Activated CD8-positive, alpha-beta memory T cell treated with anti-CD3 and anti-CD28 coated beads, Interleukin-2, amount 50 U/mL, for 48 hours (primary cell): ENCODE measurements around the gene NTRK1.
A peak's percentile ranks its signal among the peaks of the same experiment; 100 is the strongest.

ENCODE experiments used
- DNase-seq: peaks from one replicate; pipeline ENCODE4 v3.0.0-alpha.2; 2020

NTRK1 gene

DNA sequence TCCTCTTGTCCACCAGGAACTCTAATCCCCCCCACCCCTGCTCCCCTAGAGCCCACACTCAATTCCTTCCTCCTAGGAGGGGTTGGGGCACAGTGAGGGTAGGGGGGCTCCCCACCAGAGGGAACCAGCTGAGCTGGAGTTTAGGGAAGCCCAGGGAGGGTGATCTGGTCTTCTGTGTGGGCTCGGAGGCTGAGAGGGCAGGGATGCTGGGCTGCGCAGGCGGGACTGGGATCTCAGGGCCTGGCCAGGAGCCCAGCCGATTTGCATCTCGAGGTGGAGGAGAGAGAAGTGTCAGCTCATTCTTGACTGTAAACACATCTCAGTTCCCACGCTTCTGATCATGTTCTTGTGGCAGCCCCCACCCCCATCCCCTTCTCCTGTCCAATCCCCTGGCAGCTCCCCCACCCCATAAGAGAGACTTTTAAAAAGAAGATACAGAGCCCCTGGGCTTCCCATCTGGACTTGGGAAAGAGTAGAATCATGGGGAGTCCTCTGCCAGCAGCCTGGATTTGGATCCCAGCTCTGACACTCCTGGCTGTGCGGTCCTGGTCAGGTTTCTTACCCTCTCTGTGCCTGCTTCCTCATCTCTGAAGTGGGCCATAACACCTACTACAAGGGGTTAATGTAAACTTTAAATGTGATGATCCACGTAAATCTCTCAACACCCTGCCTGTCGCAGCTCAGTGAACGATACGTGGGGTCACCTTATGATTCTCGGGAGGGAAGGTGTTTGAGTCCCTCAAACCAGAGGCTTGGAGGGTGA is 39.5 kb downstream of the NTRK1 start:
- DNase-seq = no peak

- DNase-seq = no peak
These were observed 40.4 kb downstream of the NTRK1 start for GRCh38 chr1:156900896-156901589.

DNA sequence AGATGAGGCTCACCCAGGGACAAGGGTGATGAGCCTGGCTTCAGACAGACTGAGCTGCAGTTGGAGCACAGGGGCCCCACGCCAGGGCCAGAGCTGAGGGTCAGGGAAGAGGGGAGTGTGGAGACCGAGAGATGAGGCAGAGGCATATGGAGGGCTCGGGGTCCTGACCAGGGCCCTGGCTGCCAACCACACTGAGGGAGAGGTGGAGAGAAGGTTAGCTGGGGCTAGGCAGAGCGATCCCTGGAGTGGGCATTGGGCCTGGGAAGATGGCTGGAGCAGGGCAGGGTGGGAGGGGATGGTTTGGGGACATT is 40.9 kb downstream of the NTRK1 start:
- no peak for DNase-seq

- DNase-seq = no peak
These were observed 41.6 kb downstream of the NTRK1 start for GRCh38 chr1:156901966-156902915.

- DNase-seq = no peak
These were observed 42.8 kb downstream of the NTRK1 start for GRCh38 chr1:156903328-156904091.

DNA sequence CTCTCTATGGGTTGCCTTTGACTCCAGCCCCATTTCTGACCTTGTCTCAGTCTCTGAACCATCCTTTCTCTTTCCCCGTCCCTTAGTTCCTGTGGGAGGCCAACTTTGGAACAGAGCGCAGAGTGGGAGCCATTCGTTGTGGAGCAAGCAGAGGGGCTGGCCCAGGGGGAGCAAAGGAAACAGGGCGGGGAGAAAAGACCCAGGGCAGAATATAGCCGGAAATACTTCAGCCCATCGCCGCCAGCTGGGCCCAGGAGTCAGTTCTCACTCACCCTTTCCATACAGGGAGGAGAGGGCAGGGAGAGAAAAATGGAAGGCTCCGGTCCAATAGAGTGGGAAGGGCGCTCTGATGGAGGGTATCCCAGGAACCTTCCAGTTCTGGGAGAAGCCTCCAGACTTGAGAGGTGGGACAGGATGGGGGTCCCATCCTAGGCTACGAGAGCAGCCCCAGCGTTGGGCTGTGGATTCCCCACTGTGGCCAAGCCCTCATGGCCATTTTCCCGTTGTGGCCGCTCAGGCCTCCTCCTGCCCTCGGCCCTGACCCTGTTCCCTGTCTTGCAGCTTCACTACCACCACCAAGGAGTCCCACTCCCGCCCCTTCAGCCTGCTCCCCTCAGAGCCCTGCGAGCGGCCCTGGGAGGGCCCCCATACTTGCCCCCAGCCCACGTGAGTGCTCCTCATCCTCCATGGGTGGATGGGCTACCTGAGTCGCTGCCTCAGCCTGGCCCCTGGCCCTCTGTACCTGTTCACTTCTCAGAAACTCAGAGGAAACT is 43.7 kb downstream of the NTRK1 start:
- no peak for DNase-seq

GRCh38 chr1:156905176-156905575 is 44.5 kb downstream of the NTRK1 start:
- no peak for DNase-seq

DNA sequence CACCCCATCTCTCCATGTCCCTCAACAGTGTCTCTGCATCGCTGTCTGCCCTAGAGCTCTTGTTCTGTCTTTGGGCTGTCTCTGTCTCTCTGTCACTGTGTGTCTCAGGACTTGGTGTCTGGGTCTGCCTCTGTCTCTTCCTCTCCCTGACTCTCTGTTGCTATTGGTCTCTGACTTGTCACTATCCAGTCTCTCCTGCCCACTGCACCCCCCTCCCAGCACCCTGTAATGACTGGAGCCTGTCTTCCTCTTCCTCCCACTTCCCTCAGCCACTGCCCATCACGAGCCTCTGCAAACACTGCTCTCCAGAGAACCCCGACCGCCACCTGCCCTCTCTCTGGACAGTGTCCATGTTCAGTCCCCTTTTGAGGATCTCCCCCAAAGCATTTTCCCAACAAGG is 45.0 kb downstream of the NTRK1 start:
- no peak for DNase-seq

DNA sequence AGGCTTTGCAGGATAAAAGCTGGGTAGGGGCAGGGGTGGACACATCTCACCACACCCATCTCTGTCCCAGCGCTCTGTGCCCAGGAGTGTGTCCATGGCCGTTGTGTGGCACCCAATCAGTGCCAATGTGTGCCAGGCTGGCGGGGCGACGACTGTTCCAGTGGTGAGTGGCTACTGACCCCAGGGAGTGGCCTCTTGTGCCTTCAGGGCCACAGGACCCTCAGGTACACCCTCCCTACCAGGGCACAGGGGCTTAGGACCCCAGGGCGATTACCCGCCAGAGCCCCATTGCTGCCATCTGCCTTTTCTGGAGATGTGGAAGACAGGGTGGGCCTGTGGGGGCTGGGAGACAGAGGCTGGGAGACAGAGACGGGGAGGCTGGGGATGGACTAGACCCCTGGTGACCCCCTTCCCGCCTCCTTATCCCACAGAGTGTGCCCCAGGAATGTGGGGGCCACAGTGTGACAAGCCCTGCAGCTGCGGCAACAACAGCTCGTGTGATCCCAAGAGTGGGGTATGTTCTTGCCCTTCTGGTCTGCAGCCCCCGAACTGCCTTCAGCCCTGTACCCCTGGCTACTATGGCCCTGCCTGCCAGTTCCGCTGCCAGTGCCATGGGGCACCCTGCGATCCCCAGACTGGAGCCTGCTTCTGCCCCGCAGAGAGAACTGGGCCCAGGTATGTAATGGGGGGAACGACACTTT is 45.7 kb downstream of the NTRK1 start:
- no peak for DNase-seq

DNA sequence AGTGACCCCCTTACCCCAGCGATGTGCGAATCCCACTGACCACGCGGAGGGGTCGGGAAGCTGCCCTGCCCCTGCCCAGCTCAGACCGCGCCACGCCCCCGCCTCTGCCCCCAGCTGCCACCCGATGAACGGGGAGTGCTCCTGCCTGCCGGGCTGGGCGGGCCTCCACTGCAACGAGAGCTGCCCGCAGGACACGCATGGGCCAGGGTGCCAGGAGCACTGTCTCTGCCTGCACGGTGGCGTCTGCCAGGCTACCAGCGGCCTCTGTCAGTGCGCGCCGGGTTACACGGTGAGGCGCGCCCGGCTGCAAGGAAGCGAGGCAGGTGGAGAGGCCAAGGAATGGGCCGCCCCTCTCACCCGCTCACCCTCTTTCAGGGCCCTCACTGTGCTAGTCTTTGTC is 47.9 kb downstream of the NTRK1 start:
- no peak for DNase-seq

- no peak for DNase-seq
These were observed 48.3 kb downstream of the NTRK1 start for GRCh38 chr1:156908955-156909354.

GRCh38 chr1:156909671-156910070 is 49.0 kb downstream of the NTRK1 start:
- no peak for DNase-seq

GRCh38 chr1:156910309-156910782 is 49.7 kb downstream of the NTRK1 start:
- peak; percentile 88 for DNase-seq

DNA sequence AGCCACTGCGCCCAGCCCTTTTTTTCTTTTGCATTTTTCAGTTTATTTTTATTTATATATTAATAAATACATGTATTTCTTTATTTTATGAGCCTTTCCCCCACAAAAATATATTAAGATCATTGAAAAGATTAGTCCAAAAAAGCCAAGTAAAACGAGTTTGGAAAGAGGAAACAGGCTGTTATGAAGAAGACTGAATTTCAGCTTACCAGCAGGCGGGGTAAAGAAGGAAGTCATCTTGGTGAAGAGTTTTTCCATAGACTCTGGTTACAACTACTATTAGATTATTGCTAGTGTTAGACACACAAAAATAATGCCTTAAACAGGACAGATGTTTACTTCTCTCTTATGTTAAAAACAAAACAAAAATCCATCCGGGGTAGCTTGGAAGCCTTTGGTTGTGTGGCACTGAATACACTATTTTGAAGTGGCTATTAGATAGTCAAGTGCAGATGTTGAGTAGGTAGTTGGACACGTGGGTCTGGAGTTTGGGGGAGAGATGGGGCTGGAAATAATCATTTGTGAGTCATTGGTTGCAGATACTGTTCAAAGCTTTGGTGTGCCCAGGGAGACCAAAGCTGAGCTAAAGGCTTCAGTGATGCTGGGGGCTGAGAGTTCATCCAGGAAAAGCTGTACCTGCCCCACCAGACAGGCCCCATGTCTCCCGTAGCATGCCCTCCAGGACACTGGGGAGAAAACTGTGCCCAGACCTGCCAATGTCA is 51.1 kb downstream of the NTRK1 start:
- no peak for DNase-seq

GRCh38 chr1:156912310-156912709 is 51.6 kb downstream of the NTRK1 start:
- DNase-seq = no peak

DNA sequence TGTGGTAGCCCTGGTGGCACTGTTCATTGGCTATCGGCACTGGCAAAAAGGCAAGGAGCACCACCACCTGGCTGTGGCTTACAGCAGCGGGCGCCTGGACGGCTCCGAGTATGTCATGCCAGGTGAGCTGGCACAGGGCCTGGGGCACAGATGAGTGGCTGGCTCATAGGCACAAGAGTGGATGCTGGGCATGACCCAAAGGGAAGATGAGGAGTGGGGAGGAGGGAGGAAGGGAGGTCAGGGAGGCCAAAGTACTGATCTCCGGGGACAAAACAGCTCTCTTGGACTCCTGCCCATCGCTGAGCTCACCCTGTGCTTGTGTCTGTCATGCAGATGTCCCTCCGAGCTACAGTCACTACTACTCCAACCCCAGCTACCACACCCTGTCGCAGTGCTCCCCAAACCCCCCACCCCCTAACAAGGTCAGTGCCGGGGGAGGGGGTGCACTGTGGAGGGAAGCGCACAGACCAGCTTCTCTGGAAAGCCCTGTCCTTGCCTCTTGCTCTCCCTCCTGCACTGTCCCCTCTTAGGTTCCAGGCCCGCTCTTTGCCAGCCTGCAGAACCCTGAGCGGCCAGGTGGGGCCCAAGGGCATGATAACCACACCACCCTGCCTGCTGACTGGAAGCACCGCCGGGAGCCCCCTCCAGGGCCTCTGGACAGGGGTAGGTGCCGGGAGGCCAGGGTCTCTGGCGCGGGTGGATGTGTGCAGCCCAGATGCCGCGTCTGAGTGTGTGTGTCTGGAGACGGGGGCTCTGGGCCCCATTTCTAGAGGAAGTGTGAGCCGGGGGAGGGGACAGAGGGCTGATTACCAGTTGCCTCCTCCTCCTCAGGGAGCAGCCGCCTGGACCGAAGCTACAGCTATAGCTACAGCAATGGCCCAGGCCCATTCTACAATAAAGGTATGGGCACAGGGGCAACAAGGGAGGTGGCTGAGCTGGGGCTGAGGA is 52.5 kb downstream of the NTRK1 start:
- DNase-seq = no peak

DNA sequence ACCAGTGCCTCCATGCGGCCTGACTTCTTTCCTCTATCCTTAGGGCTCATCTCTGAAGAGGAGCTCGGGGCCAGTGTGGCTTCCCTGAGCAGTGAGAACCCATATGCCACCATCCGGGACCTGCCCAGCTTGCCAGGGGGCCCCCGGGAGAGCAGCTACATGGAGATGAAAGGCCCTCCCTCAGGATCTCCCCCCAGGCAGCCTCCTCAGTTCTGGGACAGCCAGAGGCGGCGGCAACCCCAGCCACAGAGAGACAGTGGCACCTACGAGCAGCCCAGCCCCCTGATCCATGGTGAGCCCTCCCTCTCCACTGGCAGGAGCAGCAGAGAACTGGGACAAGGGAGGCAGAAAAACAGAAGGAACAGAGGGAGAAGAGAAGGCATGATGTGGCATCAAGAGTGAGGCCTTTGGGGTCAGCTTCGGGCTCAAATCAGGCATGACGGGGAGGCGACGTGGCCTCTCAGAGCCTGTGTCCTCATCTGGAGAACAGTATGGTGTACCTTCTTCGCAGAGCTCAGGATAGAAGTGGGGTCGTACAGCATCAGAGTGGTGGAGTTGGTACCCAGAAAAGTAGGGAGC is 53.2 kb downstream of the NTRK1 start:
- no peak for DNase-seq

- DNase-seq = no peak
These were observed 53.8 kb downstream of the NTRK1 start for GRCh38 chr1:156914440-156914856.
